Measurements from ENCODE around the gene GADD45A.

GADD45A gene

DNA sequence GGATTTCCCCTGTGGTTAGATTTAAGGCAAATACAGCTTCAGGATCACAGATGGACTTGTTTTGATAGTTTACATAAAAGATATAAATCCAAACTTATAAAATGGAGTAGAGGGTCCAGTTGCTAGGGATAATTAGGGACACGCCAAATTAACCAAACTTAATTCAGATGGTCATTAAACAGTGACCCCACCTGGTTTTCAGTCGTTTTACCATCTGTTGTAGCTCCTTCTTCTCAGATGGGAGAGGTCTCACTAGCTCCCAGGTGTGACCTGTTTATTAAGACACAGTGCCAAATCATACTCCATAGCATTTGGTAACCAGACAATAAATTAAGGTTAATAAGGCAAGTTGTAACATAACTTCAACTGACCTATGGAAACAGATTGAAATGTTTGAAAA, 8.1 kb upstream of the GADD45A start:
- TF ChIP-seq FOXP2 (optimal IDR thresholded peaks at IDR 0.05; ENCODE audit: borderline replicate concordance, extremely low read depth, extremely low read length, insufficient read depth) (no peak), TAF1 (IDR thresholded peaks at IDR 0.05; ENCODE audit: borderline replicate concordance, insufficient read depth, low read length) (no peak)

DNA sequence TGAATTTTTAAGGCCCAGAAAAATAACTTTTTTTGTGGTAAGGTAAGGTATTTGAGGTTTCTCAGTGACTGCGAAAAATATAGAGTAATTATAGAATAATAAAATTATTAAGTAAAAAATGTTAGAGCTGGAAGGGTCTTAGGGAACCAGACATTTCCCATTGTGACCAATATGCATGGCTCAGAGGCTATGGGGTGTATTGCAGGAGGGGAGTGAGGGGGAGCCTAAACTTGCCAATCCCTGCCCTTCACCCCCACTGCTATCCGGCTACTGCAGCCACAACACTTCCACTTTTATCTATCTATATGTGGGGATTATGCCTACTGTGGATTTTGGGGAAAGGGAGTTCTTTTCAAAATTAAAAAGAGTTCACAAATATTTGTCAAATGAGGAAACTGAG, 7.6 kb upstream of the GADD45A start:
- TF ChIP-seq FOXP2 (optimal IDR thresholded peaks at IDR 0.05; ENCODE audit: borderline replicate concordance, extremely low read depth, extremely low read length, insufficient read depth), result no peak
- TF ChIP-seq, protein P1, sequence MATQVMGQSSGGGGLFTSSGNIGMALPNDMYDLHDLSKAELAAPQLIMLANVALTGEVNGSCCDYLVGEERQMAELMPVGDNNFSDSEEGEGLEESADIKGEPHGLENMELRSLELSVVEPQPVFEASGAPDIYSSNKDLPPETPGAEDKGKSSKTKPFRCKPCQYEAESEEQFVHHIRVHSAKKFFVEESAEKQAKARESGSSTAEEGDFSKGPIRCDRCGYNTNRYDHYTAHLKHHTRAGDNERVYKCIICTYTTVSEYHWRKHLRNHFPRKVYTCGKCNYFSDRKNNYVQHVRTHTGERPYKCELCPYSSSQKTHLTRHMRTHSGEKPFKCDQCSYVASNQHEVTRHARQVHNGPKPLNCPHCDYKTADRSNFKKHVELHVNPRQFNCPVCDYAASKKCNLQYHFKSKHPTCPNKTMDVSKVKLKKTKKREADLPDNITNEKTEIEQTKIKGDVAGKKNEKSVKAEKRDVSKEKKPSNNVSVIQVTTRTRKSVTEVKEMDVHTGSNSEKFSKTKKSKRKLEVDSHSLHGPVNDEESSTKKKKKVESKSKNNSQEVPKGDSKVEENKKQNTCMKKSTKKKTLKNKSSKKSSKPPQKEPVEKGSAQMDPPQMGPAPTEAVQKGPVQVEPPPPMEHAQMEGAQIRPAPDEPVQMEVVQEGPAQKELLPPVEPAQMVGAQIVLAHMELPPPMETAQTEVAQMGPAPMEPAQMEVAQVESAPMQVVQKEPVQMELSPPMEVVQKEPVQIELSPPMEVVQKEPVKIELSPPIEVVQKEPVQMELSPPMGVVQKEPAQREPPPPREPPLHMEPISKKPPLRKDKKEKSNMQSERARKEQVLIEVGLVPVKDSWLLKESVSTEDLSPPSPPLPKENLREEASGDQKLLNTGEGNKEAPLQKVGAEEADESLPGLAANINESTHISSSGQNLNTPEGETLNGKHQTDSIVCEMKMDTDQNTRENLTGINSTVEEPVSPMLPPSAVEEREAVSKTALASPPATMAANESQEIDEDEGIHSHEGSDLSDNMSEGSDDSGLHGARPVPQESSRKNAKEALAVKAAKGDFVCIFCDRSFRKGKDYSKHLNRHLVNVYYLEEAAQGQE (IDR thresholded peaks at IDR 0.05; ENCODE audit: insufficient read depth in 1 of 2, low read depth in 2 of 2, low read length in 2 of 2), result no peak
- TF ChIP-seq SIN3A (IDR thresholded peaks at IDR 0.05; ENCODE audit: borderline replicate concordance, insufficient read depth, low read length), result no peak
- no peak for TF ChIP-seq TAF1 (IDR thresholded peaks at IDR 0.05; ENCODE audit: borderline replicate concordance, insufficient read depth, low read length)
- TF ChIP-seq POLR2AphosphoS5 (IDR thresholded peaks at IDR 0.05; ENCODE audit: low read depth, low read length), result no peak

DNA sequence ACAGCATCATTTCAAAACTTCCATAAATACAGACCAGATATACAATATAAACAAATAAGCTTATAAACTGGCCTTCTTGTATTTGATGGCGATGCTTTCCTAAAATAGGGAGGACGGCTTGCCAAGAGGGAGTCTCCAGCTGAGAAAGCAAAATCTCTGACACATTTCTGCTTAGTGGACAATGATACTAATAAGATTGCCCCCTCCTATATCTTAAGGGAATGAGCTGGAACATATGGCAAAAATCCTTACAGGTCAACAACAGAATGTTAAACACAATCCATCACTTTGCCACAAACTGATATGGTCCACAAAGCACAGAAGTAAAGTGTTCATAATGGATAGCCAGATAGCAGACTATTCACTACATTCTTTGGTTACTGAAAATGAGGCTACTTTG, 7.1 kb upstream of the GADD45A start:
- TF ChIP-seq SIN3A (IDR thresholded peaks at IDR 0.05; ENCODE audit: borderline replicate concordance, insufficient read depth, low read length), result no peak
- TF ChIP-seq FOXP2 (optimal IDR thresholded peaks at IDR 0.05; ENCODE audit: borderline replicate concordance, extremely low read depth, extremely low read length, insufficient read depth), result no peak
- TF ChIP-seq POLR2AphosphoS5 (IDR thresholded peaks at IDR 0.05; ENCODE audit: low read depth, low read length), result no peak
- TF ChIP-seq TAF1 (IDR thresholded peaks at IDR 0.05; ENCODE audit: borderline replicate concordance, insufficient read depth, low read length), result no peak
- TF ChIP-seq, protein P1 (IDR thresholded peaks at IDR 0.05; ENCODE audit: insufficient read depth in 1 of 2, low read depth in 2 of 2, low read length in 2 of 2), result no peak

DNA sequence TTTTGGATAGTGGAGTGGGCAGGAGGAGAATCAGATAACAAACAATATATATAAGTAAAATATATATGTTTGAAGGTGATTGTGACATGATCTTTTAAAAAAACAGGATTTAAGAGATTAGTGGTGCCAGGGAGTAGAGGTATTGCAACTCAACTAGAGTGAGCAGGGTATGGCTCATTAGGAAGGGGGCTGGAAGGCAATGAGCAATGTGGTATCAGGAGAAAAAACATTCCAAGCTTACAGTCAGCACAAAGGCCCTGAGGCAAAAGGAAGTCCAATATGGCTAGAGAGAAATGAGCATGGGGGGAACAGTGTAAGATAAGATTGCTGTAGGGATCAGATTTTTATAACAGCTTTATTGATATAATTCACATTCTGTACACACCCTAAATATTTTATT, 5.3 kb upstream of the GADD45A start:
- TF ChIP-seq SIN3A (IDR thresholded peaks at IDR 0.05; ENCODE audit: borderline replicate concordance, insufficient read depth, low read length) (no peak), TAF1 (IDR thresholded peaks at IDR 0.05; ENCODE audit: borderline replicate concordance, insufficient read depth, low read length) (no peak), FOXP2 (optimal IDR thresholded peaks at IDR 0.05; ENCODE audit: borderline replicate concordance, extremely low read depth, extremely low read length, insufficient read depth) (no peak), POLR2AphosphoS5 (IDR thresholded peaks at IDR 0.05; ENCODE audit: low read depth, low read length) (no peak)
- TF ChIP-seq, protein P1 (IDR thresholded peaks at IDR 0.05; ENCODE audit: insufficient read depth in 1 of 2, low read depth in 2 of 2, low read length in 2 of 2), result no peak

DNA sequence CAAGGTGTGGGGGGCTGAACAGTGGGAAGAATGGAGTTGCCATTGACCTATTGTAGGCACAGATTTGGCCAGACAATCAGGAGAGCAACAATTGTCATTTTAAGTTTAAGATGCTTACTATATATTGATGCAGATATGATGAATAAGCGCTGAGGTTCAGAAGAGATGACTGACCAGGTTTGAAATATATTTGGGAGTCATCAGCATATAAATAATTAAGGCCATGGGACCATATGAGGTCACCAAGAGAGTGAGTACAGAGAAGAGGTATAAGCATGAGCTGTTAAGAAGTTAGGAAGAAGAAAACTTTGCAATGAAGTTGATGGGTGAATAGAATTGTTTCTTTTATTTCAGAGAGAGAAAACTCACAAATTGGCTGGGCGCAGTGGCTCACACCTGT, 4.5 kb upstream of the GADD45A start:
- TF ChIP-seq TAF1 (IDR thresholded peaks at IDR 0.05; ENCODE audit: borderline replicate concordance, insufficient read depth, low read length) (no peak), FOXP2 (optimal IDR thresholded peaks at IDR 0.05; ENCODE audit: borderline replicate concordance, extremely low read depth, extremely low read length, insufficient read depth) (no peak), POLR2AphosphoS5 (IDR thresholded peaks at IDR 0.05; ENCODE audit: low read depth, low read length) (no peak), SIN3A (IDR thresholded peaks at IDR 0.05; ENCODE audit: borderline replicate concordance, insufficient read depth, low read length) (no peak)
- TF ChIP-seq, protein P1 (IDR thresholded peaks at IDR 0.05; ENCODE audit: insufficient read depth in 1 of 2, low read depth in 2 of 2, low read length in 2 of 2), result no peak

Measured in PFSK-1 (cell line).